ENCODE measurements around the gene CDKAL1.

- TF ChIP-seq, protein P1, sequence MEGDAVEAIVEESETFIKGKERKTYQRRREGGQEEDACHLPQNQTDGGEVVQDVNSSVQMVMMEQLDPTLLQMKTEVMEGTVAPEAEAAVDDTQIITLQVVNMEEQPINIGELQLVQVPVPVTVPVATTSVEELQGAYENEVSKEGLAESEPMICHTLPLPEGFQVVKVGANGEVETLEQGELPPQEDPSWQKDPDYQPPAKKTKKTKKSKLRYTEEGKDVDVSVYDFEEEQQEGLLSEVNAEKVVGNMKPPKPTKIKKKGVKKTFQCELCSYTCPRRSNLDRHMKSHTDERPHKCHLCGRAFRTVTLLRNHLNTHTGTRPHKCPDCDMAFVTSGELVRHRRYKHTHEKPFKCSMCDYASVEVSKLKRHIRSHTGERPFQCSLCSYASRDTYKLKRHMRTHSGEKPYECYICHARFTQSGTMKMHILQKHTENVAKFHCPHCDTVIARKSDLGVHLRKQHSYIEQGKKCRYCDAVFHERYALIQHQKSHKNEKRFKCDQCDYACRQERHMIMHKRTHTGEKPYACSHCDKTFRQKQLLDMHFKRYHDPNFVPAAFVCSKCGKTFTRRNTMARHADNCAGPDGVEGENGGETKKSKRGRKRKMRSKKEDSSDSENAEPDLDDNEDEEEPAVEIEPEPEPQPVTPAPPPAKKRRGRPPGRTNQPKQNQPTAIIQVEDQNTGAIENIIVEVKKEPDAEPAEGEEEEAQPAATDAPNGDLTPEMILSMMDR (IDR thresholded peaks at IDR 0.05; ENCODE audit: low read depth, low read length, missing input control), result no peak
- TF ChIP-seq FOXA2 (IDR thresholded peaks at IDR 0.05), result no peak
- TF ChIP-seq JUND (IDR thresholded peaks at IDR 0.05), result no peak
- TF ChIP-seq YY1 (IDR thresholded peaks at IDR 0.05), result no peak
- TF ChIP-seq, protein P2, sequence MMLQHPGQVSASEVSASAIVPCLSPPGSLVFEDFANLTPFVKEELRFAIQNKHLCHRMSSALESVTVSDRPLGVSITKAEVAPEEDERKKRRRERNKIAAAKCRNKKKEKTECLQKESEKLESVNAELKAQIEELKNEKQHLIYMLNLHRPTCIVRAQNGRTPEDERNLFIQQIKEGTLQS (IDR thresholded peaks at IDR 0.05), result no peak
- no peak for TF ChIP-seq RAD21 (IDR thresholded peaks at IDR 0.05)
- no peak for TF ChIP-seq HNF4G (IDR thresholded peaks at IDR 0.05)
- no peak for TF ChIP-seq NR2F2 (IDR thresholded peaks at IDR 0.05)
- TF ChIP-seq SP1 (IDR thresholded peaks at IDR 0.05), result no peak
- TF ChIP-seq, protein P3, sequence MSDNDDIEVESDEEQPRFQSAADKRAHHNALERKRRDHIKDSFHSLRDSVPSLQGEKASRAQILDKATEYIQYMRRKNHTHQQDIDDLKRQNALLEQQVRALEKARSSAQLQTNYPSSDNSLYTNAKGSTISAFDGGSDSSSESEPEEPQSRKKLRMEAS (IDR thresholded peaks at IDR 0.05), result no peak
Observed at GRCh38 chr6:21137700-21138335, 603.6 kb downstream of the CDKAL1 start.

All from liver (tissue), 3 donors.